HPDE6-E6E7 (cell line): ENCODE measurements around the gene LSAMP.
"Not testable (repeated sequence)": the region's sequence is repeated elsewhere in the genome, so short reads cannot be mapped to it uniquely, and the experiment has no call there.

ENCODE experiments used
- DNase-seq: peaks from one replicate; pipeline ENCODE4 v3.0.0; 2011; ENCODE audit warnings: missing footprints; ENCODE audit errors: extremely low spot score

Gene LSAMP

DNA sequence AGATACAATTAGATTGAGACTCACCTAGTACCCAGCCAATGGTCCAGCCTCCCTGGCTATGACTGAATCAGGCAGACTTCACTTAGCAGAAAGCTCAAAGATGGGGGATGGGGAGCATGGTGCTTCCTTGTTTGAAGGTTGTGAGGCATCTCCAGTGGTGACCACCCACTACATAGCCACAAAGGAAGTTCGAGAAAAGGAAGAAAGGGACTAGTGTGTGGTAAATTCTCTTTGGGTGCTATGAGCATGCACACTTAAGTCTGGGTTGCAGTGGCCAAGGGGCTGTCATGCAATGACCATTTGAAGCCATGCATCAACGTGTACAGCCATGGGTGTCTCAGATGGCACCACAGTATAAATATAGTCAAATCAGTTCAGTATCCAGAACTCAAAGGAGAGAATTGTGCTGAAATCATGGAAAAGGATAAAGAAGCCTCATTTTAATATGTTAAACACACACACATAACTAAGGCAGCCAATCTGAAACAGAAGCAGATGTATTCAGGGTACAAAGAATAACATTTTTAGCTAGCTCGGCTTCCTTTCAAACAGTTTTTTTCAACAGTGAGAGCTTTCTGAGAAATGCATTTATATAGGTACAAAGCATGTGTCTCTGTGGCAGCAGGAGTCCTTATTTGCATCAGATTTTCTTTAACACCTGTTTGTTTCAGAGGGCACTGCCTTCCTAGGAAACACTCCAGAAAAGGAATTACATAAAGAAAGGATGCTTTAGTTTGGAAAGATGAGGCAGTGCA lies 546.5 kb downstream of the LSAMP start:
- no peak for DNase-seq

DNA sequence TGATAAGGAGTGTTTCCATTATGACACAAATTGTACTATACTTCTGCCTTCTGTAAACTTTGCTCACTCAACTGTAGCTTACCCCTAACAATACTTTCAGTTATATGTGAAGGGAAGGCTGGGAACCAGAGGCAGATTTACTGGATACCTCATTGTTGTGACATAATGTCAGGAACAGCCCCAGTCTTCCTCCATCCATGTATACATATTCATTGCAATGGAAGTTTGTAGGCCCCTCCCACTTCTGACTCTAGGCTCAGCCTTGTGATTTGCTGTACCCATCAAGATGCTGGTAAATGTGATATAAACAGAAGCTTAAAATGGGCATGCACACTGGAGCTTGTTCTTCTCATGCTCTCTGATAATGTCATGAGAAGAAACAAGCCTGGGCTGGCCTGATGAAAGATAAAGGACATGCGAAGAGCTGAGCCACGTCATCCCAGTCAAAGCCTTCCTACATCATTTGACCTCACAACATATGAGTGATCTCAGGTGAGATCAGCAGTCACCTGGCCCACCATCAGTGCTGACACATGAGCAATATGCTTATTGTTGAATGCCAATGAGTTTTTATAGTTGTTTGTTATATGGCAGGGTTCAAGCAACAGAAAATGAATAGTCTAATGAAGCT lies 554.2 kb downstream of the LSAMP start:
- DNase-seq, result no peak

DNA sequence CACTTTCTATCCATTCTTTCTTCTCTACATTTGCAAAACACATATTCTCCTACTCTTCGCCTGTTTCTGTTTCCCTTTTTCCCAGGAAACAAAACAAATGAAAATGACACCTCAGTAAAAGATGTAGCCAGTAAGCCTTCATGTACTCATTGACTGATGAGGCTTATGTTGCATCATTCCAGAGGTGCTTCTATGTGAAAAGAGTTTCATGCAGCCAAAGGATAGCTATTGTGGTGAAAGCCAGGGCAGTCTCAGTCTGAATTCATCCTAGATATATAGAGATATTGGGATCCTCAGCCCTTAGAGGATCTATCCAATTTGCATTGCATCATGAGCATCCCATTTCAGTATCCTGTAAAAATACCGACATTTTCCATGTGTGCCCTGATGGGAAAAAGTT lies 554.7 kb downstream of the LSAMP start:
- no peak for DNase-seq

DNA sequence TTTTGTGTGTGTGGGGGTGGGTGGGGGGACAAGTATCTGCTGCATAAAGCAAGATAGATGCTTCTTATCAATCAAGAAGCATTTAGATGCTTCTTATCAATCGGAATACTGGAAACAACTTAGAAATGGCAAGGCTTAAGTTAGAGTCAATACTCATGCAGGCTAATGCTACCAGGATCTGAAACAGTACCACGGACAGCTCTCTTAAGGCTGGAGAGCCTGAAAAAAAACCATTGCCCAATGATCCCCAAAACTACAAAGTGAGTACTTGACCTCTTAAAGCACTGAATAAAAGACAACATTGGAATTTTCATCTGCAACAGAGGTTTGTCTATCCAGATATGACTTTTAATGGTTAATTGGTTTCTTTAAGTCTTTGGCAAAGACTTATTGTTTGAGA lies 559.7 kb downstream of the LSAMP start:
- no peak for DNase-seq

DNA sequence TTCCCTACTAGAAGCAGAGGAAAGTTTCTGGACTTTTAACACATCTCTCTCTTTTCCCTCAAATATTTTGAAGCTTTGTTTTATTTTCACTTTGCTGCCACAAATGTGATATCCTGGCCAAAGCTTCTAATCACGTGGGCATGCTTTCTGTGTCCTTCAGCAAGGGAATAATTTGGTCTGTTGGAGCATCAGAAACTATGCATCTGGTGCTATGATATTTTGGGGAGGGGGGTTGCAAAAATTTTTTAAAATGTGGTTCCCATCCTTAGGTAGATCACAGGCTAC lies 567.7 kb downstream of the LSAMP start:
- DNase-seq, result no peak

DNA sequence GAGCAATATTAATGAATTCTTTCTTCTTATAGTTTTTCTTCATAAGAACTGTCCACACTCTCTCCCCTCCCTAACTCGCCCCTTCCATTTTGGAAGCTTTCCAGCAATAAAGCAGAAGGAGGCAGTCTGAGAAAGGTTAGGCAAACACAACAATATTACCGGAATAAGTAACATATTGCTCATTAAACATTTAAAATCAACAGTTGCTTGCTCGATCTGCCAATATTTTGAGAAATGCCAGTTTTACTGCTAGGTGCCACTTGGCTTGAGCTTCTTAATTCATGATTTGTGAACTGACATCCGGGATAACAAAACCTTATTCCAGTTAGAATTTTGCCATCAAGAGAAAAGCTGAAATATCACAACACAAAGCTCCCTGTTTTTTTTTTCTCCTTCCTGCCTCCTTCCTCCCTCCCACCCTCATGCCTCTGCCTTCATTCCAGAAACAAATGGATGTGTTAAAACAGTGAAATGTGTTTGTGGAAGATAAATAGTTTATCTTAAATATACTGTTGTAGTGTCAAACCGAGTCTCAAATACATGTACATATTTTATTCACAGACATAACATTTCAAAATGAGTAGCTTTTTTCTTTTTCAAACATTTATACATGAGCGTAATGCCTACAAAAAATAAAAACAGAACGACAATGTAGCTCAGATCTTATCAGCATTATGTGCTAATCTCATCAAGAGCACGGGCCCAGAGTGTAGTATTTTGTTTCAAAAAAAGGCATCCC lies 568.2 kb downstream of the LSAMP start:
- no peak for DNase-seq

DNA sequence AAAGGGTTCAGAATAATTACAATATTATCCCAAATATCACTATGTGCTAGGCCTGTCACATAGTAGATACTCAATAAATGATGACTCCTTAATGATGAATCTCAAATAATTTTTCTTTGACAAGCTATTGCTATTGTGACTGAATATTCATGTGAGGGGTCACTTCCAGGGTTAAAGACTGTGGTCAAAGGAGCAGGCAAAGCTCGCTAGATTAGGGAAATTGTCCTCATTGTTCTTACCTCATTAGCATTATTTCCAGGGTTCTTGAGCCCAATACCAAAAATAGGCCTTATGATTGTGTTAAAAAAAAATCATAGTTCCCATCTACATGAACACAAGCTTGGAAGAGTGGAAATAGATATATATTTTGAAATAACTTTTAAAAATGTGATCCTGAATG lies 569.8 kb downstream of the LSAMP start:
- no peak for DNase-seq

DNA sequence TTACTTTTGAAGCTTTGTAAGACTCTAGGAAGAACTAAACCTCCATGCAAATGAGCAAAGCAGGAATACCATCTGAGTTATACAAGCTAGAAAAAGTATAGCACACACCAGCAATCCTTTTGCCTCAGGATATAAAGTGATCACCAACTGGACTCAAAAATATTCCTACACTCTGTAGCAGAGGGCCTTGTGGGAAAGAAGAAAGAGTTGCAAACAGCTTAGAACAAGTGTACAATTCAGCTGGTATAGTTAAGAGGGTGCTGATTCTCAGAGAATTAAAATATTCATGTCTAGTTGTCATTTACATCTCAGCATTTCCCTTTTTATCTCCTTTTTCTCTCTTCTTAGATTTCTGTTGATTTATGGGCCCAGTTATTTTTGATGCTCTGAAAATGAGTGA lies 573.6 kb downstream of the LSAMP start:
- DNase-seq, result no peak

DNA sequence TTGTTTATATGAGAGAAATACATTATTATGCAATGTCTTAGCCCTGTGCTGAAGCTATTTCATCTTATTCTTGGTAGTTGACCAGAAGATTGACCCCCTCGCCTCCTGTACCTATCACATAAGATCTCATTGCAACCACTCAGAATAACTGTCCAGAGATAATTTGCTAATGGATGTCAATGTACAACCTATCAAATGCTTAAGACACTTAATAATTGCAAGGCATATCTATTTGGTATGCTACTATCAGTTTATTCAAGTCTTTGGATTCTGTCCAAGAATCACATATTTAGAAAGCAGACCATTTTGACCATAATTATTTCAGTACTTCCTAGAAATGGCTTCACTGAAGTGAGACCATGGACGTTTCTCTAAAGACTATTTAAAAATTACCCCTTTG lies 580.4 kb downstream of the LSAMP start:
- DNase-seq, result no peak

DNA sequence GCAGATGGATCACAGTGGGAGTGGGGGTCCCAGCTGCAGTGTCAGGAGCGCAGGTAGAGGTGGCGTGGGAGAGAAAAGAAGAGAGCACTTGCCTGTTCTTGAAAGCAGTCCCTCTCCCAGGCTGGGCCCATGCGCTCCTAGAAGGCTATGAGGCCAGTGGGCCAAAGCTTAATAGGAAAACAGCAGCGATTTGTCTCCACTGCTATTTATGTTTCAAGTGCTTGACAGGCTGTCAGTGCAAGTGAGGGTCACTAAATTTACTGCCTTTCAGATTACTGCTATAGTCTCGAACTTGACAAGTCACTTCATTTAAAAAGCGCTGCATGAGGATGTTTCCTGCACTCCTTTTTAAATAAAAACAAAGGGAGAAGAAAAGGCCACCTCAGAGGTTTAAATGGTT lies 582.4 kb downstream of the LSAMP start:
- no peak for DNase-seq

DNA sequence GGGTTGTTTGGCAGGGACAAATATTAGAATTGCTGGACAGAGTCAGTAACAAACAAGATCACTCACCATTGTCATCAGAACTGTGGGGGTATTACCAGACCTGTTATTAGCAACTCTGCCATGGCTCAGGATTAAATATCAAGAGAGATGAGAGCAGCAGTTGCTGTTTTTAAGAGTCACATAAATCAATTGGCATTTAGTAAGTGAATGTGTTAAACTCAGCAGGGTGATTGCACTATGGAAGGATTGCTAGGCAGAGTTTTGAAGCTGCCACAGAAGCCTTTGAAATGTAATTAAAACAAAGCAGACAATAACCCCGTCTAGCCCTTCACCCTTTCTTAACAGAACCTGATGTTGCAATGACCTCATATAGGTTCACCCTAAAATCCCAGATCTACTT lies 583.2 kb downstream of the LSAMP start:
- no peak for DNase-seq

DNA sequence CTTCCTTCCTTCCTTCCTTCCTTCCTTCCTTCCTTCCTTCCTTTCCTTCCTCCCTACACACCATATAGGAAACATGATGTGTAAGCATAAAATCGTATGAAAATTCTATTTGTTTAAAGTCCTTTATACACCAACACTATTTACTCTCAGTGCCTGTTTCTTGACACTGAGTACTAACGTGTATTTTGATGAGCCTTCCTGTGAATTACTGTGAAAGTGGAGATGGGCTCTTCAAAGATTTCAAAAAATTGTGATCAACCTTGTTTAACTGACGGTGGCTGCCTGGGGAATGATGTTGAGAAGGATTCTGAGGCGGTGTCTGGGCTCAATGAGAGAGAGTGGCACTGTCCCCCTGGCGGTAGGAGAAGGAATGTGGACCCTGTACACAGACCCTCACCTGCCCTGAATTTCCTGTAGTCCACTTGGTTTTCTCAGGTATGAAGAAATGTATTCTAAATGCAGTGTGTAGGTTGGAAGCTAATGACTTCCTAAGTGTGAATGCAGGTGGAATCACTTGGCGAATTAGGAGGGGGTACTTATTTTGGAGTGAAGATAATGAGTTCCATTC lies 584.0 kb downstream of the LSAMP start:
- DNase-seq, result no peak

DNA sequence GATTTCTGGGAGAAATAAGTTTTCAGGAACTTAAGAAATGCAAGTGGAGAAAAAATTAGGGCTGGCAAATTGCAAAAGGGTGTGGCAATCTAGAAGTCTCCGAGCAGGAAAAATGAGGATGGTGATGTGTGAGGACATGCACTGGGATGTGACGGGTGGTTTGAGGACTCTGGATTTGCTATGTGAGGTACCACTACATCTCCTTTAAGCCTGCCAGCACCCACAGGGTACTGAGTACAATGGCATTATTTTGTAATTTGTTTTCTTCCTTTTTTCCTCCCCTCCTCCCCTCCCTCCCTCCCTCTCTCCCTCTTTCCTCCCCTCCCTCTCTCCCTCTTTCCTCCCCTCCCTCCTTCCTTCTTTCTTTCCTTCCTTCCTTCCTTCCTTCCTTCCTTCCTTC lies 584.5 kb downstream of the LSAMP start:
- no peak for DNase-seq

DNA sequence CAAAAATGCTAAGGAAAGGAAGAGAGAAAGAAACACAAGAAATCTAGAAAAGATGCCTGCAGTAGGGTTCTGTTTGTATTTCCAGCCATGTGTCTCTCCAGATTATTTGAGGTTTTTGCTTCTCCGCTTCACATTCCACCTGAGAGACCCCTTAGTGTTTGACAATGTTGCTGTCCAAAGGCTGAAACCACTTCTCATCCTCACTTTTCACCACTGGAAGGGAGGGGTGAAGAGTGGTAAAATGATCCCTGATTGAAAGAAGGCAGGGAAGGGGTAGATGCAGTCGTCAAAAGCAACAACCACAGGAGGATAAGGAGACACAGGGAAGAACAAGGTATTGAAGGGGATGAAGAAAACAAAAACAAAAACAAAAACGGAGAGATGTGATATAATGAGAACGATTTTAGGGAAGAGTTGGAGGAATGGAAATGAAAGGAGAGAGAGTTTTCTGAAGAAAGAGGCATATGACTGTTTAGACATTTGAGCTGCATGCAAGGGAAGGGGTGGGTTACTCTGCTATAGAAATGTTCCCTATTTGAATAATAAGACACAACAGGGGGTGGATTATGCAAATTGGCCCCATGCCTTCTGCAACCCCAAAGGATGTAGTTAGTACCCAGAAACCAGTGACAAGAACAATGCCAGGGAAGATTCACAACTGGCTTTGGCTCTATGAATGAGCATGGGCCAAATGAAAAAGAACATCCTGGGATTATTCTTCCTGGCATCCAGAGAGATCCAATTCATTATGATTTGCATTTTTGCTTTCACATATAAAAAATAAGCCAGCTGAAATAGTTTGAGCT lies 586.1 kb downstream of the LSAMP start:
- DNase-seq, result no peak

DNA sequence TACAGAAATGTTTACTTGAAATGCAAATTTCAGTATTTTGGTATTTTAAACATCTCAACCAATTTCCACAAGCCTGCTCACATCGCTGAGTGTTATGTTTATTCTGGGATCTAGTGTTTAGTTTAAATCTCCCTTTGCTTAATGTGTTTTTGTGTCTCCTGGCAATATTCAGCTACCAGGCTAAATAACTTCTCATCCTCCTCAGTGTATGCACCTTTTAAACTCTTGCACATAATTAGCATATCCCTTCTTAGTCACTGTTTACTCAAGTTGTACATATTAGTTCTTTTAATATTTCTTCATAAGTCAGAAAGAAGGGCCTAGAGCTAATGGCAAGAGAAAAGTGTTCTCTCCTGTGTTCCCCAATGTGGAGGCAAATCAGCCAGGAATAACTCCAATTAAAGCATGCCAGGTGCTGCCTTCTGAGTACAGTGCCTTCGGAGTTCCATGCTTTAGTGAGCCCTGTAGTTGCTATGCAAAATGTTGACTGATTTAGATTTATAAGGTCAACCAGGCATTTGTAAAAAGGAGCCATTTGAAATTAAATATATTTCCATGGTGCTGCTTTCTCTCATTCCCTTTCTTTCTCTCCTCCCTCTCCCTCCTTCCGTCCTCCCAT lies 587.7 kb downstream of the LSAMP start:
- no peak for DNase-seq

DNA sequence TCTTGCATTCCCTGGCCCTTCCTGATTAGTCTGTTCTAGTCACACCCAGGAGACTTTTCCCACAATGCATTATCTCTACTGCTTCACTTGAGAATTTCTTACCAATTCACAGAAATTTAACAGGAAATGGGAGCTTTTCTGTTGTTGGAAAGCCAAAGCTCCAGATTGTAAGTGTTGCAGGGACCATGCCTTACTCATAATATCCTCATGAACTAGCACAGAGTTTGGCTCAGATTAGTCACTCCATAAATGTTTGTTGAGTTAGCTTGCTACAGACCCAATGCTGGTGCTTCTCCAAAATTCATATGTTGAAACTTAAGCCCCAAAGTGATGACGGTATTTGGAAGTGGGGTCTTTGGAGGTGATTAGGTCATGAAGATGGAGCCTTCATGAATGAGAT lies 589.4 kb downstream of the LSAMP start:
- no peak for DNase-seq

DNA sequence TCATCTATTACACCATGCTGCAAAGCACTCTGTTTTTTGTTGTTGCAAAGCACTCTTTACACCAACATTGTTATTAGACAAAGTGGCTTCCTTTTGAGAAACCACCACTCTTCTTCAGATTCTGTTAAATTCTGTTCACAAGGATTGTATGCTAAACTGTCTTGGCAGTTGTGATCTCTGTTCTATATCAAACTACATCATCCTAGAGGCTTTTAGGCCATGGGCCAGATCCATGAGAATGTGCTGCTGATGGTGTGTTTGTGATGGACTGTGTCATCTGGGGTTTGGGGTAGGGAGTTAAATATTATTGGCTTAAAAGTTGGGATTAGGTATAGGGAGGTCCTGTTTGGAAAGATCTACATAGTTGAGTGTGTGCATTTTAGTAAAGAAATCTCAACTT lies 592.2 kb downstream of the LSAMP start:
- DNase-seq, result no peak

DNA sequence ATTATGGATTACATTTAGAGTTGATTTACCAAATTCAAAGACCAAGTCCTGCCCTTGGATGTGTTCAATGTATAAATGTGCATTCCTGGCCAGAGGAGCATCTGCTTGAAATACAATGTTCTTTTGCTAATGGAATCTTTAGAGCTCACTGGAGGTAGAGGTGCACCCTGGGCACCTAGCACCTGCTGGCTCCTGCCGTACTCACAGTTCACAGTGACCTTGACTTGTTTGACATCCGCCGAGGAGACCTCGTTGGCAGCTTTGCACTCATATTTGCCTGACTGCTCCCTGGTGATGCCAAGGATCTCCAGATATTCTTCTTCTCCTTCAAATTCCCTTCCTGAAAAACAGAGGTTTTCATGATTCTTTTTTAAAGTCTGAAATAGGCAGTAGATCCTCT lies 593.0 kb downstream of the LSAMP start:
- no peak for DNase-seq

DNA sequence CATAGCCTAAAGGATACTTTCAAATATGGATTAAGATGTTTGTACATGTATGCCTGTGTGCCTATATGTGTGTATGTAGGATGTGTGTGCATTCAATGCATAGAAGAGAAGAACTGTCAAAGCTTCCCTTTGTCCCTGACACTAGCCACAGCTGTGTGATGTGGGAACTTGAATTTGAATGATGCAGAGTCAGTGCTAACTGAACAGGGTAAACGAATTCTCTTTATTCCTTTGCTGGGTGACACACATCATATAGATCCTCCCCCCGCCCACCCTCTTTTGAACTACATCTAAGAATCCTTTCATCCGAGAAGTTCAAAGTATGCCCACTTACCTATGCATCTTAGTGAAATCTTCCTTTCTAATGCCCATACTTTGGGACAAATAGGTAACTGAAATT lies 593.7 kb downstream of the LSAMP start:
- DNase-seq, result no peak

DNA sequence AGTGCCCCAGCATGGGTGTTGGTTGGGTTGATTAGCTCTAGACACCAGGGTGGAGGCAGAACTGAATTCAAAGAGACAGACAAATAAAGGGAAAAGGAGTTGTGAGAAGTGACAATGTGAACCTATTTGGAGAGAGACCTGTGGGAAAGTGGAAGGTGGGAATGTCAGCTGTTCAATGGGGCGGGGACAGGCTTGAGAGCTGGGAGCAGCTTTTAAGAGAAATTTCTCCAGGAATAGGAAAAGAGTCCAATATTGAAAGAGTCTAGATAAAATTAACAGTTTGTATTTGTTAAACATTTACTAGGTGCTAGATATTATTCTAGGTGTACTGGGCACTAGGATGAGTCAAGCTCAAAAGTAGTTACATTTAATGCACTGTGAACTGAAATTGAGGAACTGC lies 596.6 kb downstream of the LSAMP start:
- no peak for DNase-seq

DNA sequence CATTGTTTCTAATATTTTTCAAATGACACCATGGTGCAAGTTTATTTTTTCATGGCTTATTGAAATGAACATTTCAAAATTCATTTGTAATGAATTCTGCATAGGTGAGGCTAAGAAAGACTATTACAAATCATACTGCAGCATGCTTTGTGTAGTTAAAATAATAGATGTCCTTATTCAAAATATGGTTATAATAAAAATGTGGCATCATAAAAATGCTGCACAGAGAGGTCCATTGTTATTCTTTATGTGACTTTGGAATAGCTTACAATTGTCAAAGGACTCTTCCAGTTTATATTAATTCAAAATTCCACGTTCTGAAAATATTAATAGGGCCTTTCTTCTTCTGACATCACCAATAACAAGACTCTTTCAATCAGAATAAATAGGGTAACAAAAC lies 599.3 kb downstream of the LSAMP start:
- DNase-seq, result no peak

DNA sequence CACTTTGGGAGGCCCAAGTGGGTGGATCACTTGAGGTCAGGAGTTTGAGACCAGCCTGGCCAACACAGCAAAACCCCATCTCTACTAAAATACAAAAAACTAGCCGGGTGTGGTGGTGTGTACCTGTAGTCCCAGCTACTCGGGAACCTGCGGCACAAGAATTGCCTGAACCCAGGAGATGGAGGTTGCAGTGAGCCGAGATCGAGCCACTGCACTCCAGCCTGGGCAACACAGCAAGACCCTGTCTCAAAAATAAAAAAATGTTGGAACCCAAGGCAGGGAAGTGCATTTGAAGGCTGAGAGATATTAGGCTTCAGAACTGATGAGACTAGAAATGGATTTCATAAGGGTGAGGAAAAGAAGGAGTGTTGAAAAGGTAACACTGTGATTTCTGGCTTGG lies 600.6 kb downstream of the LSAMP start:
- not testable (repeated sequence) for DNase-seq
